Lung (tissue), 12 donors: ENCODE measurements around the gene CACNA1G. TPM values are rescaled to one million over a fixed set of nuclear protein-coding genes. Genes with fewer than 3 reads are reported as not detected.
A peak's percentile ranks its signal among the peaks of the same experiment; 100 is the strongest.

Experiments
- ATAC-seq: fragments of 200-7000 bp; cut with Tn5 transposase; one replicate; pipeline ENCODE4 v1.9.1; 2020; ENCODE audit warnings: moderate number of reproducible peaks; ENCODE audit not compliant: insufficient read depth, low FRiP score
- DNase-seq, 3 donors: peaks; one replicate each; pipeline ENCODE4 v3.0.0-alpha.2; 2013 to 2017
- H3K27ac ChIP-seq, 2 donors: one replicate each; pipeline ENCODE4 v1.5.1; 2013; ENCODE audit warnings: mild to moderate bottlenecking in 2 of 2, moderate library complexity in 2 of 2, control low read depth in 1 of 2, inconsistent platforms in 1 of 2, low read depth in 1 of 2, low read length in 1 of 2
- H3K27me3 ChIP-seq, 3 donors: one replicate each; pipeline ENCODE4 v1.5.1; 2013; ENCODE audit warnings: low read length in 2 of 3; ENCODE audit not compliant: control insufficient read depth in 3 of 3, insufficient read depth in 3 of 3
- H3K36me3 ChIP-seq, 4 donors: one replicate each; pipeline ENCODE4 v1.5.1; 2013; ENCODE audit warnings: low read length in 4 of 4, mild to moderate bottlenecking in 1 of 4, moderate library complexity in 1 of 4; ENCODE audit not compliant: control insufficient read depth in 4 of 4, insufficient read depth in 4 of 4
- H3K4me1 ChIP-seq, 5 donors: one replicate each; pipeline ENCODE4 v1.5.1; 2013; ENCODE audit warnings: low read length in 5 of 5, mild to moderate bottlenecking in 2 of 5, moderate library complexity in 1 of 5; ENCODE audit not compliant: control insufficient read depth in 5 of 5, insufficient read depth in 5 of 5
- H3K4me3 ChIP-seq: one replicate; pipeline ENCODE4 v1.5.1; 2013; ENCODE audit warnings: mild to moderate bottlenecking, control low read depth, moderate library complexity
- H3K9ac ChIP-seq, 2 donors: one replicate each; pipeline ENCODE4 v1.5.1; 2013; ENCODE audit warnings: low read length in 2 of 2, control low read depth in 1 of 2; ENCODE audit not compliant: insufficient read depth in 1 of 2
- H3K9me3 ChIP-seq, 4 donors: one replicate each; pipeline ENCODE4 v1.5.1; 2013; ENCODE audit warnings: low read length in 3 of 4, mild to moderate bottlenecking in 1 of 4, moderate library complexity in 1 of 4; ENCODE audit not compliant: control insufficient read depth in 4 of 4, insufficient read depth in 3 of 4
- CTCF ChIP-seq: IDR thresholded peaks from 2 replicates; pipeline ENCODE4 v1.5.1; 2012; ENCODE audit warnings: mild to moderate bottlenecking; ENCODE audit errors: control extremely low read depth, extremely low read depth
- WGBS, 2 donors: extraction: QIAGEN DNeasy Blood & Tissue Kit; methylation state at CpG; one replicate each; pipeline ENCODE4 v1.1.7; 2013; 5-methylcytosine and 5-hydroxymethylcytosine counted together
- polyA plus RNA-seq, 2 donors: library from polyadenylated mRNA; stranded (reverse); fragments of 200-250 nt; gene quantifications; one replicate each; pipeline ENCODE4 v1.2.1, GENCODE V29; 2013
- total RNA-seq, 2 donors: library from RNA; depleted of rRNA in 1 of 2; stranded (reverse); fragments of >200 nt in 1 of 2; gene quantifications; one replicate each; pipeline ENCODE4 v1.2.1, GENCODE V29; 2014 to 2021
- donor health status: control.
- donor health status: control.
- donor health status: Bipolar disorder and iron deficiency.
- donor health status: healthy.
- donor health status: DM: yes; HTN: yes; CAD: no.

The CACNA1G gene
- total and polyA plus RNA-seq, 4 donors = 0.14 to 3.6 (median 0.24) TPM

- Histone ChIP-seq H3K9me3 (no peaks in the 10 kb centered on the region), H3K9ac (no peak overlapping the region), H3K4me1 (peaks cover 0 to 65% (median 18%) of the 10 kb centered on the region in 5 donors), H3K27ac (no peak overlapping the region), H3K36me3 (peaks cover 0 to 3% (median 0%) of the 10 kb centered on the region in 4 donors), H3K4me3 (no peak overlapping the region), H3K27me3 (peaks cover 0 to 30% (median 6%) of the 10 kb centered on the region in 3 donors)
- ATAC-seq = no peak
- 1 to 2% methylated on average over 47 to 88 of the region's 88 CpGs for WGBS, 2 donors
- TF ChIP-seq CTCF = no peak
- no peak for DNase-seq
These were observed 623 bp downstream of the CACNA1G start for GRCh38 chr17:50560931-50561745.

- Histone ChIP-seq H3K9me3 (no peaks in the 10 kb centered on the region), H3K27me3 (peaks cover 0 to 30% (median 6%) of the 10 kb centered on the region in 3 donors), H3K9ac (no peak overlapping the region), H3K4me3 (no peak overlapping the region), H3K36me3 (no peaks in the 10 kb centered on the region), H3K27ac (no peak overlapping the region), H3K4me1 (peaks cover 0 to 68% (median 24%) of the 10 kb centered on the region in 5 donors)
- ATAC-seq (no peak), DNase-seq (peak in 1 of 3 donors; percentile 46)
- no peak for TF ChIP-seq CTCF
- WGBS, 2 donors = 0 to 1% methylated on average over 11 to 27 of the region's 27 CpGs
These were observed 1.2 kb downstream of the CACNA1G start for GRCh38 chr17:50561746-50562141.

GRCh38 chr17:50562242-50563091 lies 2.0 kb downstream of the CACNA1G start:
- WGBS, 2 donors = 12 to 17% methylated on average over 22 of the region's 22 CpGs
- Histone ChIP-seq H3K36me3 (no peaks in the 10 kb centered on the region), H3K9ac (no peak overlapping the region), H3K4me3 (no peak overlapping the region), H3K9me3 (no peaks in the 10 kb centered on the region), H3K27me3 (peaks cover 0 to 30% (median 6%) of the 10 kb centered on the region in 3 donors), H3K4me1 (peaks cover 0 to 73% (median 29%) of the 10 kb centered on the region in 5 donors), H3K27ac (no peak overlapping the region)
- ATAC-seq = no peak
- TF ChIP-seq CTCF = no peak
- peak in 1 of 3 donors; percentile 30 for DNase-seq
